Cortex of kidney (tissue), 1 donor: Measurements from ENCODE around the gene FOXD4L6.
"Not testable (repeated sequence)": the region's sequence is repeated elsewhere in the genome, so short reads cannot be mapped to it uniquely, and the experiment has no call there.

Source experiments
- DNase-seq: peaks from one replicate; lab custom pipeline; 2025; lab: John Stamatoyannopoulos, UW

The FOXD4L6 gene

DNA sequence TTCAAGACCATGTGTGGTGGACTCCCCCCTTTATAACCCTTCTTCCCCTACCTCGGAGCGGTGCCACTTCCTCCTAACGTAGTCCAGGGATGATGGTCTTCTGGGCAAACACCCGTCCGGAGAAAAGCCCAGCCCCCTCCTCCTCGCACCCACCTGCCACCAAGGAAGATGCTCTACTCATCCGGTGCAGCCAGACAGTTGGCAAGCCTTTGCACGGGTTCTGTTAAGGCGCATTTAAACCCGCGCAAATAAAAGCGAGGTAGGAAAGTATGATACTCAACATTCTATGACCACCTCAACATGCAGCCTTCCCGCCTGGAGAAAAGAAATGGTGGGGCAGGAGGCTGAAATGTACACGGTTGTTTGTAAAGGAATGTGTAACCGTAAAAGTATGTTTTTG lies at the start of gene FOXD4L6:
FOXD4L6 (minus strand) TSS at position 101 of the 400 bp plus-strand sequence. CDS start 298 bp downstream, outside the sequence.
- DNase-seq, result not testable (repeated sequence)

DNA sequence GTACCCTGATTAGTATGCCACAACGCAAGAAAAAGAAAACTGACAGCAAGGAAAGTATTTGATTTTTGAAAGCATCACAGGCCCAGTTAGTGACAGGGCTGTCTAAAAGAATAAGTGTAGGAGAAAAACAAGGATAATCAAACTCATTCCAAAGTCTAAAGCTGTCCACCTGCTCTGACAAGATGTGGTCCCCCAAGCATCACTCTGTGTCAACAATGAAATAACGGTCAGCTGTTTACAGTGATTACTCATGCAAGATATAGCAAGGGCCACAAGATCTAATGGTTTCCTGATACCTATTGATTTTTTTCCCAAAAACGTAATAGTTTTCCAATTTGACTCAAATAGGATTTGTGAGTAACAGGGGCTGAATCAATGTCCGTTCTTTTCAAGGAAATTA lies 46.5 kb upstream of the FOXD4L6 start:
- DNase-seq, result not testable (repeated sequence)

DNA sequence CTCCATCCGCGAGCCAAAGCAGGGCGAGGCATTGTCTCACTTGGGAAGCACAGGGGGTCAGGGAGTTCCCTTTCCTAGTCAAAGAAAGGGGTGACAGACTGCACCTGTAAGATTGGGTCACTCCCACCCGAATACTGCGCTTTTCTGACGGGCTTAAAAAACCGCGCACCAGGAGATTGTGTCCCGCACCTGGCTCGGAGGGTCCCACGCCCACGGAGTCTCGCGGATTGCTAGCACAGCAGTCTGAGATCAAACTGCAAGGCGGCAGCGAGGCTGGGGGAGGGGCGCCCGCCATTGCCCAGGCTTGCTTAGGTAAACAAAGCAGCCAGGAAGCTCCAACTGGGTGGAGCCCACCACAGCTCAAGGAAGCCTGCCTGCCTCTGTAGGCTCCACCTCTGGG lies 21.6 kb upstream of the FOXD4L6 start:
- not testable (repeated sequence) for DNase-seq

DNA sequence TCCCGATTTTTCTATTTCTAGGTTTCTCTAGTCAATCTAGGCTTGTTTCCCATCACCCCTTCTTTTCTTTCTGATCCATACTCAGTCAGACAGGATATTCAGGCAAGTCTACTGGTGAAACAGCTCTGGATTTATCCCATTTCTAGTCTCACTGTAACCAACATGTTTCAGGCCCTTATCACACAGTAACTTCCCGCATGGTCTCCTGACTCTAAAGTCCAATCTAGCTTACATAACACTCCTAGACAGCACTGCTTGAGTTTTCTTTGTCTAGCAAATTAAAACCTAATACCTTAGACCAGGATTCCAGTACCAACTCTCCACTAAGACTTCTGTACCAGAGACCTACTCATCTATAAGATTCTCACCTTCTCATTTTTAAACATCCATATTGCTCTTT lies 13.4 kb upstream of the FOXD4L6 start:
- not testable (repeated sequence) for DNase-seq

DNA sequence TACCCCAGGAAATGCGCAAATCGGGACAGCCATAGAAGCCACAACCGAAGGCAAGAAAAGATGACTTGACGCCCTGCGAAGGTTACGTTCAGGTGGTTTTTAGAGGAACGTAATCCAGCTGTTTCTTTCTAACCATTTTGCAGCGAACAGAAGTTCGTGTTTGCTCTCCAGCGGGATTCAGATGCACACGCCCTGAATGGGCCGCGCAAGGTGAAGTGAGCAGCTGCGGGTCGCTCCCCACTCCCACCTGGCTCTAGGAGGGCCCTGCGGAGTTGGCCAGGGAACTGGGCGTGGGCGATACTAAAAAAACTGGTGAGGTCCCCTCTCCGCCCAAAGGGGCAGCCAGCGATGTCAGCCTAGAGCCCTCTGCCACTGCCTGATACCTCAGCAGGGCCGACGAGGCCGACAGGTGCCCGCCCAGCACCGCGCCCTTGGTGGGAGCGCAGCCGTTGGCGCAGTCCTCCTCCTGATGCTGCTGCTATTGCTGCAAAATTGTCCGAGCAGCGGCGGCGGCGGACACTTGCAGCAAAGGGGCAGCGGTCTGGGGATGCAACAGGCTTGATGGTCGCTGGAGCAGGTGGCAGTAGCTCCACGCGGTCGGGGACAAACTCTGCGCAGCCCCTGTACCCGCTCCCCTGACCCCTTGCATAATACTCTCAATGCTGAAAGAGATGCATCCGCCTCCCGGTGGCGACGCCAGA lies 1.6 kb downstream of the FOXD4L6 start:
- not testable (repeated sequence) for DNase-seq

DNA sequence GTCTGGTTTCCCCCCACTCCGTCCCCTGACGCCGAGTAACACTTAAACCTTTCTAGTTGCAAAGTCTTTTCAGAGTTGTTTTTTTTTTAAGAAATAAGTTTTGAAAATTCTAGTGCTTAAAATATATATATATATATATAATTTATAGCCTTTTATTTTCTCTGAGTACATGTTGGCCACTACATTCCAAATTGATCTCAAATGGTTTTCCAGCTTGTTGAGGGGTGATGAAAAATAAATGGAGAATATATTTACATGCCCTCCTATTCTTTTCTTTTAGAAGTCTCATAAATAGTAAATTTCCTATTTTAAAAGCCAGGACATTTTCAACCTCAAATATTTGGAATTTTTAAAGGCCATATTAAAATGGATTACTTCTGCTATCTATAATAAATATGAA lies 2.5 kb downstream of the FOXD4L6 start:
- not testable (repeated sequence) for DNase-seq

DNA sequence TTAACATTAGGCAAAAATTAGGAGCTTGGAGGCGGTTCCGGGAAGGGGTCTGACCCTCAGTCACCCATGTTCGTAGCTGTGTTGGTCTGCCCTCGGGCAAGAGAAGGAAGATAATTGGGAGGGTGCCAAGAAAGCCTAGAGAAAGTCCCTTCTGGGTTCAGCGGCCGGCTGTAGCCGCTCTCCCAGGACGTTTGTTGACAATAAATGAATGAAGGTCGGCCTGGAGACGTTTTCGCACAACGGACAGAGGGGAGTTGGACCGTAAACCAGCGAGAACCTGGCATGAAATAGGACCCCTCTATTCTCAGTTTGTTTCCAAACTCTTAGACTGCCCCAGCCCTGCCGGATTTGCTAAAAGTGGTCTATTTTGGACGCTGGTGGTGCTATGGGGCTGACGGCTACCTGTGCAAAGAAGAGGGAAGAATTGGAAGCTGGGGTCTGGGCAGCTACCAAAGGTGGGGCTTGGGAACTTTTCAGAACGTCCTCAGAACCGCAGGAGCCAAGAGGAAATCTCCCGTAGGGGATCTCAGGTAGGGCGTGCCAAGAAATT lies 3.3 kb downstream of the FOXD4L6 start:
- not testable (repeated sequence) for DNase-seq

DNA sequence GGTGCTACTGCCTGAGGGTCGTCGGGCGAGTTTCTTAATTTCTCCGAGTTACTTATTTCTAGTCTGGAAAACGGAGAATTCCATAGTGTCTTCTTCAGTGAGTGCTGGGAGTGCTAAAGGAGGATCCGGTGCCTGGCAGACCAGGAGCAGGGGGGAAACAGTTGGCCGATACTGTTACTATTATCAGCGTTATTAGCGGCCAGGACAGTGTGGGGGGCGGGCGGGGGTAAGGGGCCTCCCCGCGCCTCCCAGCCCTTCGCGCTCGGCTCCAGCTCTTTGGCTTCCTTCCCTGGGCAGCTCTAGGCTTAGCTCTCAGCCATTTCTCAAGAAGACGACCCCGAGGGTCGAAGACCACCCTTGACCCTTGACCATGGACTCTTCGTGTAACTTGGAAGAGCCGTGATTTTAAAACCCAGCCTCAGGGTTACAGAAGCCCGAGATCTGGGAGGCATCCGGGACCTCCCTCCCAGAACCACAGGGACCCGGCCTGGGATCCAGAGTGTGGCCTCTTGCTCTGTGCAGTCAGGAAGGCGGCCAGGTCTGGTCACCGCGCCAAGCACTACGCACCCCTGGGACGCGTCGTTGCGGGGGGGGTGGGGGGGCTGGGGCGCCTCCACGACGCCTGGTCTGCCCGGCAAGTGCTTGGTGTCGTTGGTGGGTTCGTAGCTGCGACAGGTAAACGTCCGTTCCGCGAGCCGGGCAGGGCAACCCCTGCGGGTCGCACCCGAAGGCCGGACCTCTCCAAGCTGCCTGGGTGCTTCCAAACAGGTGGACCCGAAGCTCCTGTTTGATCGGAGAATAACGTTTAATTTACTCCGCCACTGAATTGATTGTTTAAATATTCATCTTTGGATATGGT lies 4.0 kb downstream of the FOXD4L6 start:
- not testable (repeated sequence) for DNase-seq

DNA sequence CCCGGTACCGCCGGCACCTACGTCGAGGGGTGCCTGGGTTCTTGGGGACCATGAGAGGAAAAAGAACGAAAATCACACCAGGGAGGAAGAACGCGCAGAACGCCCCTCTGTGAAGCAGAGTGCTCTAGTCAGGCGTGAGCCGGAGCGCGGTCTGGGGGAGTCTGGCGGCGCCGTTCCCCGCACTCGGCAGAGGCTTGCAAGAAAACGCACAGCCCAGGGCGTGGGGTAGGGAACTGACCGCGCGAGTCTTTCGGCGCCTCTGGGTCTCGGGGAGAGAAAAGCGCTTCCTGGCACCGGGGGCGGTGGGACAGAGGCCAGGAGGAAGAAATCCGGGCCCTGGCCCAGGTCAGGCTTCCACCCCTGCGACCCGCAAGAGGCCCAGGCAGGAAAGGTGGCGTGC lies 4.7 kb downstream of the FOXD4L6 start:
- DNase-seq, result not testable (repeated sequence)

DNA sequence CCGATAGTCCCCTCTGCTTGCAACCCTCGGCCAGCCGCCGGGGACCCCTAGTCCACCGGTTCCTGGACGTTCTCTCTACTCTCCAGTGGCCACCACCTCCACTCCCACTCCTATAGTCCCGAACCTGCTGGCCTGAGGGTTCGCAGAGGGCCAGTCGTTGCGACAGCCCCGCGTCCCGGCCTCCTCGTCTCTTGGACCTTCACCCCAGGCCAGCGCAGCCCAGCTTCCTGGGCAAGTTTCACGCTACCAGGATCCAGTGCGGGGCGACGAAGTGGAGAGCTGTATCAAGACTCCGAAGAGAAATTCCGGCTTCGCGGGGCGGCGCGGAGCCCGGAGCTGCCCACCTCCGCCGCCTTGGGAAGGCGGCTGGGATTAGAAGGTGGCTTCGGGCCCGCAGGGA lies 5.1 kb downstream of the FOXD4L6 start:
- DNase-seq, result not testable (repeated sequence)

DNA sequence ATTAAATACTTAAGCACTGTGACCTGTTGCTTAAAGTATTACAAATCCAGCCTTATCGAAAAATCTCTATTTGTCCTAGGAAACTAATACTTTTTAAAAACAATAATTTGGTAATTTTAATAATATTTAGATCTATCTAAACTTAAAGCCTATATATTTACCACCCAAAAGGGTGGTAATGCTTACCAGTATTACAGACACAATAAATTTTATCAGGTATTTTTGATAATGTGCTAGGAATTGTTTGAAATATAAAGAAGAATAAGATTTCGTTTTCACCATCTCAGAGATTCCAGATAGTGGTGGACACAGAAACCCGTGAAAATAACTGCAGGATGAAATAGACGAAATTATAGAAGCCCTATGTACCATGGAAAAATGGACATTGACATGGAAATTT lies 7.8 kb downstream of the FOXD4L6 start:
- not testable (repeated sequence) for DNase-seq

DNA sequence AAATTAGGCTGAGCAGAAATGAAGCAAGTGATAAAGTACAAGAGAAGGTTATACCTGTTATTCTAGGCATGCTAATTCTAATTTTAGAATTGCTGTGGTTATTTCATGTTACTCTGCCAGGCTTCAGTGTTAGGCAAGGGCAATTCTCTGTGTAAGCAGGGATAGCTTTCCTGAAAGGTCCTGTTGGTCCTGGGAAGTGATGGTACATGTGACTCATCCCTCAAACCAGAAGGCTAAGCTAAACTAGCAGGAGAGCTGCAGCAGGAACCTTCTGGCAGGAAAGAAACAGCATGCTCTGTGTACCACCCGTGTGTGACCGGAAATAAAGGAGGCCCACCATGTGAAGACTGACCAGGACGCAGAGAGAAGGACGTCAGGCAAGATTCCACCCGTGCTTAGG lies 8.8 kb downstream of the FOXD4L6 start:
- not testable (repeated sequence) for DNase-seq

DNA sequence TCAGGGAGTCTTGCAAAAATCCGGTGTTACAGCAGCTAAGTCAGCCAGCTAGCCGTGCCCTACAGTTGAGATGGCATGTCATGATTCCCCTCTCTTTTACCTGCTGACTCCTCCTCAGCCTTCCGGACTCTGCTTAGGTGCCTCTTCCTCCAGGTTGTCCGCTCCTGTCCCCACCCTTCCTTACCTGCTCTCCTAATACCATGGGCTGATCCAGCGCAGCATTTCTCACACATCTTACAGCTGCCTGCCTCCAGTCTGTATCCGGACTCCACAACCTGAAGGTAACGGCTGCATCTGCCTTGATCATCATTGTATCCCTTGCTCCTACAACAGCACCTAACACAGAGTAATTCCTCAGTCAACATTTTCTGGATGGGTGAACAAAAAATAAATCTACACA lies 9.2 kb downstream of the FOXD4L6 start:
- not testable (repeated sequence) for DNase-seq

DNA sequence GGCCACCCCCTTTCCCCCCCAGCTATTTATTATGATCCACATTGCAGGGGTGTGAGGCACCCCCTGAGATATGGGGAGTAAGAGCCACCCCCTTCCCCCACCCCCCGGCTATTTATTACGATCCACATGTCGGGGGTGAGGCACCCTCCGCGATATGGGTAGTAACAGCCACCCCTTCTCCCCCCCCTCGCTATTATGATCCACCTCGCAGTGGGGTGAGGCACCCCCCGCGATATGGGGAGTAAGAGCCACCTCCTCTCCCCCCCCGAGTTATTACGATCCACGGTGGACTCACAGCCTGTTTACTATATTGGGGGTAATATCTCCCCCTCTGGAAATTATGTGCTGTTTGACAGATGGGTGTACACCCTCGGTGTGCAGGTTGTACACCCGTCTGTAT lies 15.1 kb downstream of the FOXD4L6 start:
- not testable (repeated sequence) for DNase-seq

DNA sequence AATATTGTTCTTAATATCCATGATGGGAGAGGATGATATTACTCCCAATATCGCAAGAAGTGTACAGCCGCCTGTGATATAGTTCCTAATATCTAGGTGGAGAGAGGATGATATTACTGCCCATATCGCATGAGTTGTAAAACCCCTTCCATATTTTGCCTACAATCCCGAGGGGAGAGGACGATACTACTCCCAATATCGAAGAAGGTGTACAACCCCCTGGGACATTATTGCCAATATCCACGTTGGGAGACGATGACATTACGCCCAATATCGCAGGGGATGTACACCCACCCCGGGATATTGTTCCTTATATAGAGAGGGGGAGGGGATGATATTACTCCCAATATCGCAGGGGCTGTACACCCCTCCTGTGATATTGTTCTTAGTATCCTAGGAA lies 17.1 kb downstream of the FOXD4L6 start:
- not testable (repeated sequence) for DNase-seq

DNA sequence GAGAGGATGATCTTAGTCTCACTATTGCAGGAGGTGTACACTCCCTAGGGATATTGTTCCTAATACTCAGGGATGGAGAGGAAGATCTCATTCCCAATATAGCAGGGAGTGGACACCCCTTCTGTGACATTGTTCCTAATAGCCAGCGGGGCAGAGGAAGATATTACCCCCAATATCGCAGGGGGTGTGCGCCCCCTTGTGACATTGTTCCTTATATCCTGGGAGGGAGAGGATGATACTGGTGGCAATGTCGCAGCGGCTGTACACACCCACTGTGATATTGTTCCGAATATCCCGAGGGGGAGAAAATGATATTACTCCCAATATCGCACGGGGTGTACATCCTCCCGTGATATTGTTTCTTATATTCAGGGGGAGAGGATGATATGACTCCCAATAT lies 17.6 kb downstream of the FOXD4L6 start:
- DNase-seq, result not testable (repeated sequence)

DNA sequence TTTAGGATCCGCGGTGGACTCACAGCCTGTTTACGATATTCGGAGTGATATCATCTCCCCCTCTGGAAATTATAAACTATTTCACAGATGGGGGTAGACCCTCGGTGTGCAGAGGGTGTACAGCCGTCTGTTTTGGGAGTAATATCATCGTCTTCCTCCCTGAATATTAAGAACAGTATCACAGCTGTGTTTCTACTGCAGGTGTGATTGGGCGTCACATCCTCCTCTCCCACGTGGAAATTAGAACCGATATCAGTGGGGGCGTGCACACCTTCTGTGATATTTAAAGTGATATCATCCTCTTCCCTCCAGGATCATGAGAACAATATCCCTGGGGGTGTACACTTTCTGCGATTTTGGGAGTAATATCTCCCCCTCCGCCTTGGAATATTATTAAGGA lies 19.2 kb downstream of the FOXD4L6 start:
- not testable (repeated sequence) for DNase-seq

DNA sequence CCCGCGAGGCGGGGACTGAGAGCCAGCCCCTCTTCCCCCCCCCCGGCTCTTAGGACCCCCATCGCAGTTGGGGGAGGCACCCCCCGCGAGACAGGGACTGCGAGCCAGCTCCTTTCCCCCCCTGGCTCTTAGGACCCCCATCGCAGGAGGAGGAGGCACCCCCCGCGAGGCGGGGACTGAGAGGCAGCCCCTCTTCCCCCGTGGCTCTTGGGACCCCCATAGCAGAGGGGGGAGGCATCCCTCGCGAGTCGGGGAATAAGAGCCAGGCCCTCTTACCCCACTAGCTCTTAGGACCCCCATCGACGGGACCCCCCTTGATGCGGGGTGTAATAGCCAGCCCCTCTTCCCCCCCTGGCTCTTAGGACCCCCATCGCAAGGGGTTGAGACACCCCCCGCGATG lies 19.7 kb downstream of the FOXD4L6 start:
- DNase-seq, result not testable (repeated sequence)

DNA sequence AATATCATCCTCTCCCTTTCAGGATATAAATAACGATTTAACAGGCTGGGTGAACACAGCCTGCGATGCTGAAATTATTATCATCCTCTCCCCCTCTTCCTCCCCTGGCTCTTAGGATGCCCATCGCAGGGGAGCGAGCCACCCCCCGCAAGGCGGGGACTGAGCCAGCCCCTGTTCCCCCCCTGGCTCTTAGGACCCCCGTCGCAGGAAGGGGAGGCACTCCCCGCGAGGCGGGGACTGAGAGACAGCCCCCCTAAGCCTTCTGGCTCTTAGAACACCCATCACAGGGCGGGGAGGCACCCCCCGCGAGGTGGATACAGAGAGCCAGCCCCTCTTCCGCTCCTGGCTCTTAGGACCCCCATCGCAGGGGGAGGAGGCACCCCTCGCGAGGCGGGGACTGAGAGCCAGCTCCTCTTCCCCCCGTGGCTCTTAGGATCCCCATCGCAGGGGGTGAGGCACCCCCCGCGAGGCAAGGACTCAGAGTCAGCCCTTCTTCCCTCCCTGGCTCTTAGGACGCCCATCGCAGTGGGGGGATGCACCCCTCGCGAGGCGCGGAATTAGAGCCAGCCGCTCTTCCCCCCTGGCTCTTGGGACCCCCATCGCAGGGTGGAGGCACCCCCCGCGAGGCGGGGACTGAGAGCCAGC lies 21.9 kb downstream of the FOXD4L6 start:
- not testable (repeated sequence) for DNase-seq

DNA sequence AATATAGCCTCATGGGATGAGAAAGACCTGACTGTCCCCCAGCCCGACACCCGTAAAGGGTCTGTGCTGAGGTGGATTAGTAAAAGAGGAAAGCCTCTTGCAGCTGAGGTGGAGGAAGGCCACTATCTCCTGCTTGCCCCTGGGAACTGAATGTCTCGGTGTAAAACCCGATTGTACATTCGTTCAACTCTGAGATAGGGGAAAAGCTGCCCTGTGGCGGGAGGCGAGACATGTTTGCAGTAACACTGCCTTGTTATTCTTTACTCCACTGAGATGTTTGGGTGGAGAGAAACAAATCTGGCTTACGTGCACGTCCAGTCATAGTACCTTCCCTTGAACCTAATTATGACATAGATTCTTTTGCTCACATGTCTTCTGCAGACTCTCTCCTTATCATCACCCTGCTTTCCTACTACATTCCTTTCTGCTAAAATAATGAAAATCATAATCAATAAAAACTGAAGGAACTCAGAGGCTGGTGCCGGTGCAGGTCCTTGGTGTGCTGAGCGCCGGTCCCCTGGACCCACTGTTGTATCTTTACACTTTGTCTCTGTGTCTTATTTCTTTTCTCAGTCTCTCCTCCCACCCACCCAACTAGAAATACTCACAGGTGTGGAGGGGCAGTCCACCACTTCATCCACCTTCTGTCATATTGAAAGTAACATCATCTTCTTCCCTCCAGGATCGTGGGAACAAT lies 22.8 kb downstream of the FOXD4L6 start:
- not testable (repeated sequence) for DNase-seq

DNA sequence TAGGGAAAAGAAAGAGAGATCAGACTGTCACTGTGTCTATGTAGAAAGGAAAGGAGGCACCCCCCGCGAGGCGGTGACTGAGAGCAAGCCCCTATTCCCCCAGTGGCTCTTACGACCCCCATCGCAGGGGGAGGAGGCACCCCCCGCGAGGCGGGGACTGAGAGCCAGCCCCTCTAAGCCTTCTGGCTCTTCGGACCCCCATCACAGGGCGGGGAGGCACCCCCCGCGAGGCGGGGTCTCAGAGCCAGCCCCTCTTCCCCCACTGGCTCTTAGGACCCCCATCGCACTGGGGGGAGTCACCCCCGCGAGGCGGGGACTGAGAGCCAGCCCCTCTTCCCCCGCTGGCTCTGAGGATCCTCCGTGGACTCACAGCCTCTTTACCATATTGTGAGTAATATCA lies 23.9 kb downstream of the FOXD4L6 start:
- not testable (repeated sequence) for DNase-seq

DNA sequence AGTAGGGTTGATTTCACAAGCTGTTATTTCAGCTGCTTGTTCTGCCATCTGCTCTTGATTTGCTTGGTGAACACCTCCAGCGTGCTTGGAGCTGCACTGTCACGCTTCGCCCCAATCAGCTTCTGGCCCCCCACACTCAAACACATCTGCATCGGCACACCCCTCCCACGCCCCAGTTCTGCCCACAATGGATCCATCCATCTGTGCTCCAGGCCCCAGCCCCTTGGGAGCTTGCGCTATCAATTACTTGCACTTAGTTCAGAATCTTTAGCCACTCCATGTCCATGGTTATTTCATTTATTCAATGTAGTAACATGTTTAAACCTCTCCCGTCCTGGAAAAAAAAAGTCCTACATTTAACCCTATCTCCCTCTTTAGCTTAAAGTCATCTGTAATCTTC lies 28.0 kb downstream of the FOXD4L6 start:
- DNase-seq, result not testable (repeated sequence)
